ENCODE data around the gene CNFN. TPM values are rescaled to one million over a fixed set of nuclear protein-coding genes. Genes with fewer than 3 reads are reported as not detected.

The CNFN gene
- polyA plus RNA-seq, 3 donors: 1.3 to 1.6 (median 1.5) TPM

DNA sequence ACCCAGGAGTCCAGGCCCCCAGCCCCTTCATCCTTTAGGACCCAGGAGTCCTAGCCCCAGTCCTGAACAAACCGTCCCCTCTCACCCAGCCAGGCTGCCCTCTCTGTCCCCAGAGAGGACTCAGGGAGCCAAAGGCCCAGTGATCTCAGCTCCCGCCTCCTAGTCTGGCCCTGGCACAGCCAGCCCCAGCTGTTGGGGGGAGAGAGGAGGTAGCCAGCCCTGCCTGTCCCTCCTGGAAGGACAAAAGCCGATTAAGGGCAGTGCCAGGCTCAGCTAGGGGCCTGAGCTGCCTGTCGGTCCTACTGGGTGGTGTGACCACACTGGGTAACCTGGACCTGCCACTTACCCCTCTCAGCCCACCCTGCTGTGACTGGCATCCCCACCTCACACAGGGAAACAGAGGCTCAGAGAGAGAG is 22.6 kb upstream of the CNFN start:
- DNase-seq (ENCODE audit: extremely low read depth in 1 of 11, low read depth in 9 of 11, low spot score in 4 of 11): no peak

DNA sequence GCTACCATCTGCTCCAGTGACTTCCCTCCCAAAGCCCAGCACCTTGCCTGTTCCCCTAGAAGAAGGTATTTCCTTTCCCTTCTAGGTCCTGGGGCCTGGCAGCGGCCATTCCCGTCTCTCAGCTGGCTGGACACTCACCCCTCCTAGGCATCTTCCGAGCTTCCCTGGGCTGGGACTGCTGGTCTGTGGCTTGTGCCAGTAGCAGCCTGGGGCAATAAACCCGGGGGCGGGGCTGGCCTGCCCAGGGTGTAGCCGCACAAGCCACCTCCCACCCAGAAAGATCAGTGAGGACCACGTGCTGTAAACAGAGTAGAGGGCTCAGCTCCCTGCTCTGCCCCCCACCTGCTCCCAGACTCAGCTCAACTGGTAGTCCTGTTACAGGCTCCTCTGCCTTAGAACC is 22.1 kb upstream of the CNFN start:
- DNase-seq (ENCODE audit: extremely low read depth in 1 of 11, low read depth in 9 of 11, low spot score in 4 of 11): no peak

DNA sequence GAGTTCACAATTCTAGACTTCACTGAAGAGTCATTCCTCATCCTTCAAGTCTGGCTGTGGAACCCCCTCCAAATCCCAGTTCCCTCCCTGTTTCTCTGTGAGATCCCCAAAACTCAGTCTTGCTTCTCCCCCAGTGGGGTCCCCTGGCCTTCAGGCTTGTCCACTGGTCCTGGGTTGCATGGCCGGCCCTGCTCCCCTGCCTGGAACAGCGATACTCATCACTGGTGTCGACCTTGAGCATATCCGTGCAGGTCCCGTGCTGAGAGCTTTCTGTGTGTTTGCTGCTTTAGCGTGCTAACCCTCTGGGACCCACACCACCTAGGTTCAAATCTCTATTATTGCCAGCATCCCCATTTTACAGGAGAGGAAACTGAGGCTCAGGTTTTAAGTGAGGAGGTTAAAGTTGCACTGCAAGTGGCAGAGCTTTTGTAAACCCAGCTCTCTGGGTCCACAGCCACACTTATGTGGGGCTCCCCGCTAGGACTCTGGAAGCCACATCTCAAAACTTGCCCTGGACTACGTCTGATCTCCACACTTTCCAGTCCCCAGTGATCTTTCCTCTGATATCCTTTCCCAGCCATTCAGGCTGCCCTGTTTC is 21.6 kb upstream of the CNFN start:
- DNase-seq (ENCODE audit: extremely low read depth in 1 of 11, low read depth in 9 of 11, low spot score in 4 of 11): no peak

DNA sequence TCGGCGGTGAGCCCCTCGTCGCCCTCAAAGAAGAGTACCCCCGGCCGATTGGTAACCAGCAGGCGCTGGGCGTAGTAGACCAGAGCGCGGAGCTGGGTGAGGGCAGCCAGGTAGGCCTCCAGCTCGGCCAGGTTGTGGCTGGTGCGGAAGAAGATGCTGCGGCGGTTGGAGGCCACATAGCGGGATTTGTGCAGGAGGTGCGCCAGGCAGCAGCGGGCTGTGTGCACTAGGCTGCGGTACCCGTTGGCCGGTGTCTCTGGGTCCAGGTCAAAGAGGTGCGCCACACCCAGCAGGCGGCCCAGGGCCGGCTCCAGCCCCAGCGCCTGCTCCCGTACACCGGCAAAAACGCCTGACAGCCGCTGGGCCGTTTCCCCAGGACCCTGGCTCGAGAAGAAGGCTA is 20.3 kb upstream of the CNFN start:
- DNase-seq (ENCODE audit: extremely low read depth in 1 of 11, low read depth in 9 of 11, low spot score in 4 of 11): no peak

DNA sequence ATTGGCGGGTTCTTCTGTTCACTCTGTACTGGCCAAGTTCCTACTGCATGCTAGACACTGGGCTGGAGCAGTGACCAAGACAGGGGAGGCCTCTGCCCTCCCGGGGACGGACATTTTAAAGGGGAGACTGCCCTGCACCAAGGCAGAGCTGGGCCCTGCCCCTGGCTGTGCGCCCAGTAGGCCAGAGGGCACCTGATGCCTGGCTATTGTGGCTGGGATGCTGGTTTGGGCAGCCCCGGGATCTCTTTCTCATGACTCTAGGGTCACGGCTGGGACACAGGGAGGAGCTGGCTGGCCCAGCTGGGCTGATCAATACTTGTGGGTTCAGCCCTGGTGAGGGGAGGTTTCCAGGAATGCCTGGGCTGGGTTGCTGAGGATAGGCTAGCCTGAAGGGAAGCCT is 19.4 kb upstream of the CNFN start:
- no peak for DNase-seq (ENCODE audit: extremely low read depth in 1 of 11, low read depth in 9 of 11, low spot score in 4 of 11)

DNA sequence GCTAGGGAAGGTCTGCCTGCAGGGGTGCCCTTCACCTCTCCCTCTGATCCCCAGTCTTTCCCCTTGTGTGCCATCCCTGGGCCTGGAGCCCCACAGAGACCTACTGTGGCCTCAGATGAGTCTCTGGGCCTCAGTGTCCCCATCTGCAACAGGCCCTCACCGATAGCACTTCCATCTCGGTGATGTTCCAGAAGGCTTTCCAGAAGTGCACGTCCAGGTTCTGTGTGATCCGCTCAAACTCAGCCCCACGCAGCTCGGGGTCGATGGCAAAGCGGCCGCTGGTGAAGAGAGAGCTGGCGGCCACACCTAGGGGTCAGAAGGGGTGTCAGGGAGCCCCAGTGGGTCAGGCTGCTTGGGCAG is 17.7 kb upstream of the CNFN start:
- no peak for DNase-seq (ENCODE audit: extremely low read depth in 1 of 11, low read depth in 9 of 11, low spot score in 4 of 11)

DNA sequence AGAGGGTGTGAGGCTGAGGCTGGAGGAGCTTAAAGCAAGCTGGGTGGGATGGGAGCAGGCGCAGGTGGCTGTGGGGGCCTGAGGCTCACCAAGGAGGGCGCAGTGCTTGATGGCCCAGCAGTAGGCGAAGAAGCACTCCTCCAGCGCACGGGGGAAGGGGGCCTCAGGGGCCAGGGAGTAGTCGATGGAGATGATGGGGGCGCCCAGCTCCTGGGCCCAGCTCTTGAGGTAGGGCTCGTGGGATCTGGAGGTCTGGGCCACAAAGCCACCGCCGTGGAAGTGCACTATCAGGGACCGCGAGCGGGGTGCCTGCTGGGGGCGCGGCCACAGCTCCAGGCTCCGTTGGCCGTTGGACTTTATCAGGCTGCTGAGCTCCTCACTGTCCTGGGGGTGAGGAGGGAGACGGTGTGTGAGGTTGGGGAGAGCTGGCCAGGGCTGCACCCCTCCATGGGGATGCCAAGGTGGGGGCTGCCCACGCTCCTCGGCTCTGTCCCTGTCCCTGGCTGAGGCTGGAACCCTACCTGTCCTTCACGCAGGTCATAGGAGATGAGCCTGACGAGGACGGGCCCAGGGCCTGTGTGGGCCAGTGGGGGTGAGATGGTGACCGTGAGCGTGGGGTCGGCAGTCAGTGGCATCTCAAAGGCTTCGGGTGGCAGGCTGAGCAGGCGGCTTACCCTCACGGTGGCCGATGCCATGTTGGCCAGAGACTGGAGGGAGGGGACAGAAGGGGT is 17.2 kb upstream of the CNFN start:
- DNase-seq (ENCODE audit: extremely low read depth in 1 of 11, low read depth in 9 of 11, low spot score in 4 of 11): no peak

DNA sequence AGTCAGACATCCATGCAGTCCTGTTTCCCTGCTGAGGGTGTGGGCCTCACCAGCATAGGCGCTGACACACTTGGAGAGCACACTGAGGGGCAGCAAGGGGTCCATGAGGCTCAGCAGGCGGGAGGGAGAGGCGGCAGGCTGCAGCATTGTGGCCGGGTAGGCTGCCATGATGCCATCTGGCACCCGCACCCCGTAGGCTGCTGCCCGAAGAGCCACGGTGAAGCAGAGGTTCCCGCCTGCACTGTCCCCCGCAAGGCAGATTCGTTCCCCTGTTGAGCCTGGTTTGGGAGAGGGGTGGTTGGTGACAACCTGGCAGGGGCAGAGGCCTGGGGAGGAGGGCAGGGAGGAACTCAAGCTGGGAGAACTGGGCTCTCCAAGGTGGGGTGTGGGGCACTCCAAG is 16.0 kb upstream of the CNFN start:
- no peak for DNase-seq (ENCODE audit: extremely low read depth in 1 of 11, low read depth in 9 of 11, low spot score in 4 of 11)

DNA sequence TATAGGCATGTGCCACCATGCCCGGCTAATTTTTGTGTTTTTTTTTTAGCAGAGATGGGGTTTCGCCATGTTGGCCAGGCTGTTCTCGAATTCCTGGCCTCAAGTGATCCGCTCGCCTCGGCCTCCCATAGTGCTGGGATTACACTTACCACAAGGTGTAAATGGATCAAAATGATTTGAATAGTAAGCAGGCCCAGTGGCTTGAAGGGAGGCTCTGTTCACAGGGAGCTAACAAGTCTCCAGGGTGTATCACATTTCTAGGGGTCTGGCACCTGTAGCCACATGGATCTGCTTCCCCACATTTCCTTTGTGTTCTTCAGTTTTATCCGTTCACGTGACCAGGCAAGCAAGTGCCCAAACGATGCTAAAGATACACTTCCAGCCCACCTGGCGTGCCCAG is 13.5 kb upstream of the CNFN start:
- no peak for DNase-seq (ENCODE audit: extremely low read depth in 1 of 11, low read depth in 9 of 11, low spot score in 4 of 11)

DNA sequence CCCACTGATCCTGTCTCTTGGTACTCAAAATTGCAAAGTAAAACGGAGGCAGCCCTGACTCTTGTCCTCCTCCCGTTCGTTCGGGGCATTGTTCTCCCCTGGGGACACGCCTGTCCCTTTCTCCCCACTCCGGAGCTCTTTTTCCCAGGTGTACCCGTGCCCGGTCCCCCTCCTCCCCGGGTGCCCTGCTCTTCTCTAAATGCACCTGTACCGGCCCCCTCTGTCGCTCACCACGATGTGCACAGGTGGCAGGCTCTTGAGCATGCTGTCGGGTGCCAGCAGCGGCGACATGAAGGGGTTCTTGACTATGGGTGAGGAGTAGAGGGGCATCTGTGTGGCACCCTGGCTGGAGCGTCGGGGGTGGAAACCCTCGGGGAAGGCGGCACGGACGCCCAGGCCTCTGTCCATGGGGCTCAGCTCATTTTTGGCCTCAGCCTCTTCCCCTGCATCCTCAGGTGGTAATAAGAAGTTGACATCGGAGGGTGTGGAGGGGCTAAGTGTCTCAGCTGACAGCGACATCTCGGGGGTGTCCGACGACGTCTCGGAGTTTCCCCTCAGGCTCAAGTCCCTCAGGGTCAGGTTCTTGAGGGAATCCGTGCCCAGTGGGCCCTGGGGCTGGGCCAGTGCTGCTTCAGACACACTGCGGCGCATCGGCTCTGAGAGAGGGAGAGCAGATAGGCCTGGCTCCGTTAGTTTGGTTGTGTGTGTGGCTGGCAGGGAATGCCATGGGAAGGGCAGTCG is 12.4 kb upstream of the CNFN start:
- DNase-seq (ENCODE audit: extremely low read depth in 1 of 11, low read depth in 9 of 11, low spot score in 4 of 11): no peak

DNA sequence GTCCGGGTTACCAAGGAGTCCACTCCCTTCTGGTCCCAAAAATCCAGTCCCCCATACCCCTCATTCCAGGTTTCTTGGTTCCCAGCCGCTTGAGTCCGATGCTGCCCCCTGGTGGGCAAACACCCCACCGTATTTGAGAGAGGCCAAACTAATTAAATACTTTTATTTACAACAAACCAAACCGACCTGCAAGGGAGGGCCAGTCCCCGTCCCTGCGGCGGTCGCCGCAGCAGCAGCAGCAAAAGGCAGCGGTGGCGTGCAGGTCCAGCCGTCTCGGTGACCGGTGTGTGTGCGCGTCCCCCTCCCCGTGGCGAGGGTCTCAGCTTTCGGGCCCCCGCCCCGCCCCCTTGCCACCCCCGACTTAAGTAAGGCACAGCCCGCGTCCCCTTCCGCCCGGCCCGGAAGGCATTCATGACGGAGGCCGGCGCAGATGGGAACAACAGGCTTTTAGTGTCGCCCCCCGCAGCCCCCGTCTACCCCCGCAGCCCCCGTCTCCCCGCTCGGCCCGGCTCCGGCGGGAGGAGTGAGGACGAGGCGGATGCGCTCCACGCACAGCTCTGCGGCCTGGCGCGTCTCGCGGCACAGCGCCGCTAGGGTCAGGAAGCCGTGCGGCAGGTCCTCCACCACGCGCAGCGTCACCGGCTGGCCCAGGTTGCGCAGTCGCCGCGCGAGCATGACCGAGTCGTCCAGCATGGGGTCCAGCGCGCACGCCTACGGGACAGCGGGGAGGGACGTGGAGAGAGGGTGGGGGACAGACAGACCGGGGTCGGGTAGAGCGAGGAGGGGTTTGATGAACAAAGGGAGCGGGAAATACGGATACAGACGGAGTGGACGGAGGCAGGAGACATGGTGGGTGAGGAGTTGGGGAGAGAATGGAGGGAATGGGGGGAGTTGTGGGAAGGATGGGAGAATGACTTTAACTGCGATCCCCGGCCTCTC is 11.5 kb upstream of the CNFN start:
- peak in 9 of 11 donors; percentile 76 to 88 (median 83) for DNase-seq (ENCODE audit: extremely low read depth in 1 of 11, low read depth in 9 of 11, low spot score in 4 of 11)

DNA sequence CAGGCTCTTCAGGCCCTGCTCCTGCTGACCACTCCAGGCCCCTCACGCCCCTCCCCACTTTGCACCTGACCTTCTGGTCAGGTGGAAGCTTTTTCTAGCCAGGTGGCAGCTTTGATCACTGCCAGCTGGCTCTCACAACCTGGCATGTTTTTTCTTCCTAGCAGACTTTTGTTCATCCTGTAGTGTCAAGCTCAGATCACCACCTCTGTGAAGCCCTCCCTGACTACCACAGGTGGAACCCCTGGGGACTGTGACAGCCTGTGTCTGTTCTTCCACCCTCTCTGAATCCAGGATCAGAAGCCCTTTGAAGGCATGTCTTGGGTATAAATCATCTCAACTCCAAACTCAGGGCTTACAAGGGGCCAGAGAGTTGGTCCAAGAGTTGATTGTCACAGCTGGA is 10.3 kb upstream of the CNFN start:
- no peak for DNase-seq (ENCODE audit: extremely low read depth in 1 of 11, low read depth in 9 of 11, low spot score in 4 of 11)

DNA sequence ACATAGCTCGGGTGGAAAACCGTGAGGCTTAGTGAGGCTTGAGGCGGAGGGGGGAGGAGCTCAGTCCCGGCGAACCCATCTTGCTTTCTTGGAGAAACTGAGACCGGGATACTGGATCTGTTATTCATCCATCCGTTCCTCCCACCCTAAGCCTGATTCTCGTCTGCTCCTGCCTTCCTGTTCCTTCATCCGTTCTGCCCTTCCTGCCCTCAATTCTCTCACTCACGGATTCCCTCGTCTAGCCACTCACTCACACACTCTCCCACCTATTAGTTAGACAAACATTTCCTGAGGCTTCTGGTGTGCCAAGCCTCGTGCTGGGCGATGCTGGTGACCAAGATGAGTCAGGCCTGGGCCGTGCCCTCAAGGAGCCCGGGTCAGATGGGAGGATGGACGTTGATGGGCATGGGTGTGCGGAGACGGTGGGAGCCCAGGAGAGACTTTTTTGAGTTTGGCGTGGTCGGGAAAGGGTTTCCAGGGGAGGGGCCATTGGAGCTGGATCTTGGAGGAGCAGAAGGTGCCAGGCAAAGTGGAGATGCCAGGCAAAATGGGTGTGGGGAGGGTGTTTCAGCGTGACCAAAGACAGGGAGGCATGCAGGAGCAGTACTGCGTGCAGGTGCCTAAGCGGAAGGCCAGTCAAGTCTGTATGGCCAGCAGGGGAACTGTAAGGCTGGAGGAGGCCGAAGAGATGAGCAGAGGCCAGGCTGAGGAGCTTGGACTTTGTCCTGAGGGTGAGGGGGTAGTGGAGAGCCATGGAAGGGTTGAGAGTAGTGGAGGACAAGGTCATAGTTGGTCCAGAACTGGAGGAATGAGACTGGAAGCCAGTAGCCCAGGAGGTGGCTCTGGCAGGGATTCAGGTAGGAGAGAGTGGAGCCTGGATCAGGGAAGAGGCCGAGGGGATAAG is 7.4 kb upstream of the CNFN start:
- no peak for DNase-seq (ENCODE audit: extremely low read depth in 1 of 11, low read depth in 9 of 11, low spot score in 4 of 11)

DNA sequence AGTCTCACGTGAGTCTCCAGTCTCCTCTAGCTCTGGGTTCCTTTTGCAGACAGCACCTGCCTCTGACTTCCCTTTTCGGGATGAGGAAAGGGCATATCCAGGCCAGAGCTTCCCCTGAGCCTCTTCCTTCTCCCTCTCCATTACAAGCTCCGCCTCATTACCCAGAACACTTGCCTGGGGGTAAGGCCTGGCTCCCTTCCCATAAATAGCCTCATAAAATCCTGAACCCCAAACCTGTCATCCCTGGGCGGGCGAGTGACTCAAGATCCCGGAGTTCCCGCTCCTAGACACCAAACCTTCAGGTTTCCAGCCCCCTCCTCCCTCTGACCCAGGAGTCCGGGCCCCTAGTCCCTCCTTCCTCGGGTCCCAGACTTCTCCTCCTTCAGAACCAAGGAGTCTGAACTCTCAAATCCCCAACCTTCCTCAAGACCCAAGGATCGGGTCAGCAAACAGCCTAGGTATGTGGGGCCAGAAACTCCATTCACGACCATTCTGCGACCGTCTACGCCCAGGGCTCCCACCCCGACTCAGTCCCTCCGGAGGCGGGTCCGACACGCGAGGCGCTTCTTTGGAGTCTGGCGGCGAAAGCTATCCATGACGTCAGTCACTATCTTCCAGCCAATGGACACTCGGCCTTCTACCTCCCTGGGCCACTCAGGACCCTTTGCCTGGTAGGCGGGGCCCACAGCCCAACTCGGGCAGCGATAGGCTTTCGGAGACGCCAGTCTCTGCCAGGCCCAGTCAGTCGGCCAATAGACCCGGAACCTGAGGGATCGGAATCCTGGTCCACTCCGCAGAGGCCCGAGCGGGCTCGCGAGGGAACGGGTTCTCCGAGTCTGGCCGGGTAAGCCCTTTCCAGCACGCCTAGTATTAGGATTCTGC is 6.5 kb upstream of the CNFN start:
- peak; percentile 96 to 99 (median 98) for DNase-seq (ENCODE audit: extremely low read depth in 1 of 11, low read depth in 9 of 11, low spot score in 4 of 11)

DNA sequence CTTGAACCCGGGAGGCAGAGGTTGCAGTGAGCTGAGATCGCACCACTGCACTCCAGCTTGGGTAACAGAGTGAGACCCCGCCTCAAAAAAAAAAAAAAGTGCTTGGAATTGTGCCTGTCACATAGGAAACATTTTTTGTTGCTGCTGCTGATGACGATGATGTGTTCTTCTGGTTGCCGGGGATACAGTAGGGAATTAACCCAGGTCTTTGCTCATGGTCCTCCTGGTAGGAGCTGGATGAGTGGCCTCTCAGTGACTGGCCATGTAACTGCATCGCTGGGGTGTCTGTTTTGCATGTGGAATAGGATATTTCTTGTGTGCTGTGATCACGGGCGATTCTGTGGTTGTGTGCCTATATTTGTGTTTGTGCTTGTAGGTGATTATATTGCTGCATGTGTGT is 4.7 kb upstream of the CNFN start:
- no peak for DNase-seq (ENCODE audit: extremely low read depth in 1 of 11, low read depth in 9 of 11, low spot score in 4 of 11)

DNA sequence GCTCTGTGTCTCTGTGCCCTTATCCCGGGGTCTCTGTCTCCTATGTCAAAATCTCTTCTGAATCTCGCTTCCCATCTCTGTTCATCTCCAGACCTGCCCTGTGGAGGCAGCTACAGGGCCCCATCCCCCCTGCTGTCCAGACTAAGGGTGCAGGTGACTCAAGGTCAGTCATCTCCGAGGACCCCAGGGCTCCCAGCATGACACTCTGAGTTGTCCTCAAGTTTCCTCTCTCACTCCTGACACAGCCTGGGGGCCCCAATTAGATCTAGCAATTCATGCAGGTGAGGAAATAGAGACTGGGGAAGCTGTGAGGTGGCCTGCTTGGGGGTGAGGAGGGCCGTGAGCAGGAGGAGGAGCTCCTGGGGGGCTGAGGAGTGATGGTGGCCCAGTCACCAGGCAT is 2.1 kb upstream of the CNFN start:
- no peak for DNase-seq (ENCODE audit: extremely low read depth in 1 of 11, low read depth in 9 of 11, low spot score in 4 of 11)

DNA sequence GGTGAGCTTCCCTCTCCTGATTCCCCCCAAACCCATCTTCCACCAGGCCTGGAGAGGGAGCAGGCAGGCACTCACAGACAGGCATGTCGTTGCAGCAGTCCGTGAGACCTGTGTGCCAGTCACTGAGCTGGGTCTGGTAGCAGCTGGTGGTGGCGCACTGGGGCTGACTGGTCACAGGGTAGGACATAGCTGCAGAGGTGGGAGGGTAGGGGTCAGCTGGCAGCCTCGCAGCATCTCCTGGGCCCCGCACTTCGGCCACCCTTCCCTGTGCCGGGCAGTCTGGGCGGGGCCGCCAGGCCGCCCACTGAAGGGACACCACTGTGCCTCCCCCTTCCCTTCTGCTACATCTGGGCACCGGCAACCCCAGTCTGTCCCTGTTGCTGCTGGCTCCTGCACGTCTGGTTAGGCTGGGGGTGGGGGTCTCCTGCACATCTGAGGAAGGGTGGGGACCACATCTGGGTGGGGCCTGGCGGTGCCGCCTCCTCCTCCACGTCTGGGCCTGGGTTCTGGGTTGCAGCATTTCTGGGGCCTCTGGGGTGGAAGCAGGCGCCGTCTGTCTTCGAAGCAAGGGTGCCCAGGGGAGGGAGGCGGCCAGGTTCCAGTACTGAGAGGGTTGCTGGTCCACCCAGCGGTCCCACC is 1.1 kb downstream of the CNFN start:
- no peak for DNase-seq (ENCODE audit: extremely low read depth in 1 of 11, low read depth in 9 of 11, low spot score in 4 of 11)

Measured in renal cortex interstitium (tissue), 11 donors.